HFFc6 (cell line): Measurements from ENCODE around the gene ABL2. TPM values are rescaled to one million over a fixed set of nuclear protein-coding genes. Genes with fewer than 3 reads are reported as not detected.

Experiments
- DNase-seq: peaks from one replicate; pipeline ENCODE4 v3.0.0-alpha.2; 2018
- H3K27ac Mint-ChIP-seq: 2 replicates; pipeline ENCODE4 v1.8.0; 2020; ENCODE audit warnings: mild to moderate bottlenecking, mixed read lengths
- H3K27me3 Mint-ChIP-seq: 2 replicates; pipeline ENCODE4 v1.8.0; 2021; ENCODE audit warnings: mild to moderate bottlenecking, moderate library complexity, mixed read lengths; ENCODE audit not compliant: insufficient read depth
- H3K36me3 Mint-ChIP-seq: 2 replicates; pipeline ENCODE4 v1.8.0; 2021; ENCODE audit warnings: low read depth, mixed read lengths
- H3K4me1 Mint-ChIP-seq: 2 replicates; pipeline ENCODE4 v1.8.0; 2020; ENCODE audit warnings: low read depth, mixed read lengths
- H3K4me3 Mint-ChIP-seq: 2 replicates; pipeline ENCODE4 v1.8.0; 2020; ENCODE audit warnings: mild to moderate bottlenecking, moderate library complexity, mixed read lengths
- H3K9me3 Mint-ChIP-seq: 2 replicates; pipeline ENCODE4 v1.8.0; 2020; ENCODE audit warnings: mild to moderate bottlenecking, mixed read lengths
- total RNA-seq, 6 experiments: library from RNA; stranded (reverse); fragmentation: NEBNext Ultra II Directional; extraction: Animal tissue kit (Norgen Biotek cat#: 25700); gene quantifications; 2 replicates in 1 of 6; 3 replicates in 5 of 6; pipeline ENCODE4 v1.2.3, GENCODE V29; 2021
- TF ChIP-seq, protein P1 (sequence below): fragments of 200-600 bp; sonication (generic); IDR thresholded peaks from 2 replicates; pipeline ENCODE4 v1.5.0; 2021; ENCODE audit warnings: antibody characterized with exemption, mild to moderate bottlenecking

Gene ABL2
- total RNA-seq, 6 experiments from 2014 or later: 54.1 to 65.9 (median 61.2) TPM

DNA sequence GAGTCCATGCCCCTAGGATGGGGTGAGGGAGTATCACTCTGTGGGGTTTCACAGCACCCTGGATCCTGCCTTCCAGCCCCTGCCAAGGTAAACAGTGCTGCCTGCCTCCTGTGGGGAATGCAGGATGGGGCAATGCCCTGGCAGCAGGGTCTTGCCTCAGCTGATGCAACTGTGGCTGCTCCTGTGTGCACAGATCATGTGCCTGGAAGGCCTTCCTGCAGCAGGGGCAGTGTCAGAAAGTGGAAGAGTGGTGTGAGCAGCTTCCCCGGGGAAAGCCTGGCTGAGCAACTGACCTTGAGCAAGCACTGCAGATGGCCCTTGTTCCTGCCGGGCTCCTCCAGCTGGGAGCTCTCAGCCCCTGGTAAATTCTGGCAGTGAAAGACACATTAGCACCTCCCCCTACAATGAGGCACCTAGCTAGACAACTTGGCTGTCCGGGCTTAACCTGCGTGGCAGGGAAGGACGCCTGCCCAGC, 137.7 kb downstream of the ABL2 start:
- peaks cover 39% of the 10 kb centered on the region for H3K36me3 Mint-ChIP-seq
- no peaks in the 10 kb centered on the region for H3K9me3 Mint-ChIP-seq
- TF ChIP-seq, protein P1, sequence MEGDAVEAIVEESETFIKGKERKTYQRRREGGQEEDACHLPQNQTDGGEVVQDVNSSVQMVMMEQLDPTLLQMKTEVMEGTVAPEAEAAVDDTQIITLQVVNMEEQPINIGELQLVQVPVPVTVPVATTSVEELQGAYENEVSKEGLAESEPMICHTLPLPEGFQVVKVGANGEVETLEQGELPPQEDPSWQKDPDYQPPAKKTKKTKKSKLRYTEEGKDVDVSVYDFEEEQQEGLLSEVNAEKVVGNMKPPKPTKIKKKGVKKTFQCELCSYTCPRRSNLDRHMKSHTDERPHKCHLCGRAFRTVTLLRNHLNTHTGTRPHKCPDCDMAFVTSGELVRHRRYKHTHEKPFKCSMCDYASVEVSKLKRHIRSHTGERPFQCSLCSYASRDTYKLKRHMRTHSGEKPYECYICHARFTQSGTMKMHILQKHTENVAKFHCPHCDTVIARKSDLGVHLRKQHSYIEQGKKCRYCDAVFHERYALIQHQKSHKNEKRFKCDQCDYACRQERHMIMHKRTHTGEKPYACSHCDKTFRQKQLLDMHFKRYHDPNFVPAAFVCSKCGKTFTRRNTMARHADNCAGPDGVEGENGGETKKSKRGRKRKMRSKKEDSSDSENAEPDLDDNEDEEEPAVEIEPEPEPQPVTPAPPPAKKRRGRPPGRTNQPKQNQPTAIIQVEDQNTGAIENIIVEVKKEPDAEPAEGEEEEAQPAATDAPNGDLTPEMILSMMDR: no peak
- peak overlapping the region; percentile 66 for H3K27ac Mint-ChIP-seq
- no peak for DNase-seq
- H3K4me3 Mint-ChIP-seq: no peak overlapping the region
- H3K4me1 Mint-ChIP-seq: peaks cover 19% of the 10 kb centered on the region
- H3K27me3 Mint-ChIP-seq: peaks cover 11% of the 10 kb centered on the region

DNA sequence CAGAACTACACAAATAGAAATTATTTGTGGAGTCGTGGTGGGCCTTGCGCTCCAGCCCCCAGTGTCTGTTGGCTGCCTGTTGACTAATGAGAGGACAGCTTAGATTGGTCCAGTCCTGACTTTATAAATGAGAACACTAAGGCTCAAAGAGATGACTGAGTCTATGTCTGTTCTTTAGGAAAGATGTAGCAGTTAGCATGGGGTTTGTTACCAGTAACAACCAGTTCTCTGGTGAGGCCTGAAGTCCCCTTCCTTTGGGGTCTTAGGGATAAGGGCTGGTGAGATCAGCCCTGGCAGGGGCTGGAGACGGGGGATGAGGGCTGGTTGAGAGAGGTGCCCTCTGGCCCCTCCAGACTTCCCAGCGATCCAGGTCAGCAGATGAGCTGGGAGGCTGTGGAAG, 138.6 kb downstream of the ABL2 start:
- H3K36me3 Mint-ChIP-seq: peaks cover 36% of the 10 kb centered on the region
- peak overlapping the region; percentile 26; the same call in 1 of the 2 replicates for H3K4me3 Mint-ChIP-seq
- H3K27me3 Mint-ChIP-seq: peaks cover 8% of the 10 kb centered on the region

DNA sequence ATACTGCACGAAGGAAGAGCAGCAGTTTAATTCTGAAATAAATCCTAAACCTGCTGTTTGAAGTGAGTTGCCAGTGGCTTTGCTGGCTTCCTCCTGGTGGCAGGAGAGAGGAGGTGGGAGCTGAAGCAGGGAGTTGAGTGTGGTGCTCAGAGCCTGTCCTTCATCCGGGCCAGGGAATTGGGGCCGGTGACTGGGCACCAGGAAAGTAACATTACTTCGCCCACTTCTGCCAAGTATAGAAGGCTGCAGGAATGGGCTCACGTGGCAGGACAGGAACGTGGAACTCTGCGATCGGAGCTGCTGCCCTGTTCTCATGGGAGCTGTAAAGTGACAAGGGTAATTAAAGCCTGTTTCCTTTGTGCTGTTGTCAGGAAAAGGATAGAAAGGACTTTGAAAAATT, 139.0 kb downstream of the ABL2 start:
- H3K9me3 Mint-ChIP-seq: no peaks in the 10 kb centered on the region
- no peak overlapping the region for H3K4me3 Mint-ChIP-seq
- peaks cover 14% of the 10 kb centered on the region for H3K4me1 Mint-ChIP-seq
- peak overlapping the region; percentile 66 for H3K27ac Mint-ChIP-seq
- DNase-seq: no peak
- H3K27me3 Mint-ChIP-seq: peaks cover 7% of the 10 kb centered on the region
- TF ChIP-seq, protein P1: peak; percentile 34
- peaks cover 32% of the 10 kb centered on the region for H3K36me3 Mint-ChIP-seq

More for the DNA sequence above, 138.6 kb downstream of the ABL2 start:
- H3K4me1 Mint-ChIP-seq: peaks cover 18% of the 10 kb centered on the region
- H3K27ac Mint-ChIP-seq: peak overlapping the region; percentile 66
- TF ChIP-seq, protein P1: no peak
- no peaks in the 10 kb centered on the region for H3K9me3 Mint-ChIP-seq
- DNase-seq: no peak

DNA sequence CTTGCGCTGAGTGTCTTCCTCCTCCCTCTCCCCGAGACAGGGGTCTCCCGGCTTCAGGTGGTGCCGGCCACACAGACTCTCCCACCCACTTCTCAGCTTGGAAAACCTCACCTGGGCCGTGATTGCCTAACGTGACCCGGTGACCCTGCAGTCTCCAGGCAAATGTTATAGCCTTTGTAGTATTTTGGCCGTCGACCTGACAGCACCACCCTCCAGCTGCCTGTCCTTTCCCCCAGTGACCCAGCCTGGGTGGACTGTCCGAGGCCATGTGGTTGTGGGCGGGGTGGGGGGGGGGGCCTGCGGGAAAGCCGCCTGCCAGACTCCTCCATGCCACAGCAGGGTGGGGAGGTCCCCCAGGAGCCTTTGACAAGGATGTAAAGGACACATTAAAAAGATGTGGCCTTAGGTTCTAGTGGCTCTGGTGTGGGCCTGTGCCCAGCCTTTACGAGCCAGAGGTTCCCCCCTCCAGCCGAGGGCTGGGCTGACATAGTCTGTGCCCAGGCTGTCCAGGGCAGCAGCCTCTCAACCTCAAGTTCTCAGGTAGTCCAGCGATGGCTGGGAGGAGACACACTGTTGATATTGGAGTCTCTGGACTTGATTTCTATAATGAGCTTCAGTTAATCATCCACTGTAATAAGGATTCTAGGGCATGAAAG, 139.5 kb downstream of the ABL2 start:
- Mint-ChIP-seq H3K9me3 (no peaks in the 10 kb centered on the region), H3K4me3 (no peak overlapping the region), H3K27ac (peak overlapping the region; percentile 66), H3K27me3 (peaks cover 6% of the 10 kb centered on the region), H3K4me1 (peaks cover 12% of the 10 kb centered on the region), H3K36me3 (peaks cover 30% of the 10 kb centered on the region)
- DNase-seq: no peak
- TF ChIP-seq, protein P1: no peak

DNA sequence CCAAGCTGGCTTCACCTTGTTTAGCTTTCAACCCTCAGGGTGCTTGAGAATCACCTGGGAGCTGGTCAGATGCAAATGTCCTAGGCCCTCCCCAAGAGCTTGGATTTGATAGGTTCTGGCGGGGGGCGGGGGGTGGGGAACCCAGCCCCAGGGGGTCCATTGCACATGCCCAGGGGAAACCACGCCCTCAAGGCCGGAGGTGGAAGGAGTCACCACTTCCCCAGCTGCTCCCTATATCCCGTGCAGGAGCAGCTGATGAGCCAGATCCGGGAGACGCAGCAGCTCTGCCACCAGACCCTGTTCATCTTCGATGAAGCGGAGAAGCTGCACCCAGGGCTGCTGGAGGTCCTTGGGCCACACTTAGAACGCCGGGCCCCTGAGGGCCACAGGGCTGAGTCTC, 141.8 kb downstream of the ABL2 start:
- no peak for DNase-seq
- Mint-ChIP-seq H3K27ac (peak overlapping the region; percentile 16; the same call in 1 of the 2 replicates), H3K4me3 (no peak overlapping the region)

More for the DNA sequence above, 141.8 kb downstream of the ABL2 start:
- TF ChIP-seq, protein P1: no peak
- Mint-ChIP-seq H3K9me3 (no peaks in the 10 kb centered on the region), H3K27me3 (peaks cover 2% of the 10 kb centered on the region), H3K36me3 (peaks cover 19% of the 10 kb centered on the region), H3K4me1 (peaks cover 6% of the 10 kb centered on the region)
